PC-9 (cell line): Measurements from ENCODE around the gene PRDM16. TPM values are rescaled to one million over a fixed set of nuclear protein-coding genes. Genes with fewer than 3 reads are reported as not detected.

Source experiments
- BruUV-seq: library from RNA; stranded (reverse); fragments of 400-500 nt; replicated peaks from 2 replicates; lab custom pipeline; 2021; lab: Mats Ljungman, UMichigan
- CTCF ChIA-PET: fragments of 300-600 bp; sonication (Branson Sonifier 250); formaldehyde crosslinking; loops from one replicate; lab custom pipeline; 2022; ENCODE audit warnings: antibody characterized with exemption; lab: Charles Lee
- POLR2A ChIA-PET: fragments of 300-600 bp; sonication (Branson Sonifier 250); formaldehyde crosslinking; loops from one replicate; lab custom pipeline; 2022; ENCODE audit warnings: antibody characterized with exemption; ENCODE audit not compliant: unreplicated experiment; lab: Charles Lee
- DNase-seq, 2 experiments: peaks; one replicate each; pipeline versions ENCODE4 v3.0.0 to v3.0.0-alpha.2; 2015 to 2022; ENCODE audit warnings: mixed read lengths in 1 of 2
- H2AFZ ChIP-seq: fragments of 200-600 bp; sonication (generic); 2 replicates; pipeline ENCODE4 v1.8.1; 2017; ENCODE audit warnings: antibody characterized with exemption
- H3F3A ChIP-seq: fragments of 200-600 bp; sonication (generic); 2 replicates; pipeline ENCODE4 v1.8.1; 2017; ENCODE audit warnings: antibody characterized with exemption, mild to moderate bottlenecking, low read depth; ENCODE audit not compliant: insufficient read depth
- H3K27ac ChIP-seq: fragments of 200-600 bp; sonication (generic); 2 replicates; pipeline ENCODE4 v1.6.1; 2016; ENCODE audit warnings: mixed run types
- H3K27me3 ChIP-seq: fragments of 200-600 bp; sonication (generic); 2 replicates; pipeline ENCODE4 v1.6.1; 2016; ENCODE audit warnings: low read depth, mixed run types; ENCODE audit not compliant: insufficient read depth
- H3K36me3 ChIP-seq: fragments of 200-600 bp; sonication (generic); 2 replicates; pipeline ENCODE4 v1.6.1; 2016; ENCODE audit warnings: low read depth, mixed run types
- H3K4me1 ChIP-seq: fragments of 200-600 bp; sonication (generic); replicated peaks from 2 replicates; pipeline ENCODE4 v1.6.1; 2016; ENCODE audit warnings: mixed run types; ENCODE audit not compliant: insufficient read depth
- H3K4me2 ChIP-seq: fragments of 200-600 bp; sonication (generic); 2 replicates; pipeline ENCODE4 v1.6.1; 2017; ENCODE audit warnings: mixed run types
- H3K4me3 ChIP-seq: fragments of 200-600 bp; sonication (generic); 2 replicates; pipeline ENCODE4 v1.6.1; 2016; ENCODE audit warnings: mixed run types
- H3K79me2 ChIP-seq: fragments of 200-600 bp; sonication (generic); 2 replicates; pipeline ENCODE4 v1.6.1; 2017; ENCODE audit warnings: low read depth, mixed run types
- H3K9me2 ChIP-seq: fragments of 200-600 bp; sonication (generic); 2 replicates; pipeline ENCODE4 v1.8.1; 2017; ENCODE audit warnings: mild to moderate bottlenecking; ENCODE audit not compliant: insufficient read depth
- H3K9me3 ChIP-seq: fragments of 200-600 bp; sonication (generic); 2 replicates; pipeline ENCODE4 v1.8.1; 2016; ENCODE audit warnings: low read depth; ENCODE audit not compliant: insufficient read depth
- H4K20me1 ChIP-seq: fragments of 200-600 bp; sonication (generic); 2 replicates; pipeline ENCODE4 v1.8.1; 2017; ENCODE audit not compliant: insufficient read depth
- EZH2 ChIP-seq: fragments of 200-600 bp; sonication (generic); IDR thresholded peaks from 2 replicates; pipeline ENCODE4 v1.8.0; 2017; ENCODE audit warnings: antibody characterized with exemption, low read depth
- intact Hi-C: fragments of 100-400 bp; cut with micrococcal nuclease; formaldehyde crosslinking; loops from one replicate; pipeline ENCODE4 v1.10.0; 2022; ENCODE audit not compliant: unreplicated experiment
- total RNA-seq: library from RNA; stranded (reverse); gene quantifications from 2 replicates; pipeline ENCODE4 v1.2.3, GENCODE V29; 2021
- TF ChIP-seq, protein P1 (sequence below): fragments of 200-600 bp; sonication (generic); conservative IDR thresholded peaks from 2 replicates; pipeline ENCODE4 v1.6.1; 2017; ENCODE audit warnings: mixed run types, antibody characterized with exemption, mild to moderate bottlenecking, moderate library complexity

Gene PRDM16
- total RNA-seq, 1 experiment from 2014 or later = not detected

DNA sequence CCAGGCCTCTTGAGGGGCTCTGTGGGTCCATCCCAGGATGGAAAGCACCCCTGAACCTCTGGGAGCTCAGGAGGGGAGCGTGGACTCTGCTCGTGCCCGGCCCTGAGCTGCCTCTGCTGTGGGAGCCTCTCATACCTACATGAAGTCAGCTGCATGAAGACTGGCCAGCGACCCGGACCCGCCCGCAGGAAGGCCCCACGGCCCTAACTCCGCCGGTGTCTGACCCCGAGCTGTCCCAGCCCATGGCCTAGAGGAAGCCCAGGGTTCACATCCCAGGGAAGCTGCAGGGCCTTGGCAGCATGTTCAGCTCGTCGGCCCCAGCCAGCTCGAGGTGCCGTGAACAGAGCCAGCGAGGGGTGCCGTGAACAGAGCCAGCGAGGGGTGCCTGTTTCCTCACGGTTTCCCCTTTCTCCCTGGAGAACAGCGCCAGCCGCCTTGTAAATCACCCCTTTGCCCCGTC is 207.4 kb downstream of the PRDM16 start:
- no peak overlapping the region for H2AFZ ChIP-seq
- H3K27ac ChIP-seq = no peak overlapping the region
- peaks cover 97% of the 10 kb centered on the region for H3K27me3 ChIP-seq
- intact Hi-C loops = no loop called here
- no peak for TF ChIP-seq EZH2
- TF ChIP-seq, protein P1, sequence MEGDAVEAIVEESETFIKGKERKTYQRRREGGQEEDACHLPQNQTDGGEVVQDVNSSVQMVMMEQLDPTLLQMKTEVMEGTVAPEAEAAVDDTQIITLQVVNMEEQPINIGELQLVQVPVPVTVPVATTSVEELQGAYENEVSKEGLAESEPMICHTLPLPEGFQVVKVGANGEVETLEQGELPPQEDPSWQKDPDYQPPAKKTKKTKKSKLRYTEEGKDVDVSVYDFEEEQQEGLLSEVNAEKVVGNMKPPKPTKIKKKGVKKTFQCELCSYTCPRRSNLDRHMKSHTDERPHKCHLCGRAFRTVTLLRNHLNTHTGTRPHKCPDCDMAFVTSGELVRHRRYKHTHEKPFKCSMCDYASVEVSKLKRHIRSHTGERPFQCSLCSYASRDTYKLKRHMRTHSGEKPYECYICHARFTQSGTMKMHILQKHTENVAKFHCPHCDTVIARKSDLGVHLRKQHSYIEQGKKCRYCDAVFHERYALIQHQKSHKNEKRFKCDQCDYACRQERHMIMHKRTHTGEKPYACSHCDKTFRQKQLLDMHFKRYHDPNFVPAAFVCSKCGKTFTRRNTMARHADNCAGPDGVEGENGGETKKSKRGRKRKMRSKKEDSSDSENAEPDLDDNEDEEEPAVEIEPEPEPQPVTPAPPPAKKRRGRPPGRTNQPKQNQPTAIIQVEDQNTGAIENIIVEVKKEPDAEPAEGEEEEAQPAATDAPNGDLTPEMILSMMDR = no peak
- no TSS peak for BruUV-seq
- no peaks in the 10 kb centered on the region for H3K79me2 ChIP-seq
- H4K20me1 ChIP-seq = no peaks in the 10 kb centered on the region
- no peaks in the 10 kb centered on the region for H3K9me2 ChIP-seq
- no peaks in the 10 kb centered on the region for H3F3A ChIP-seq
- DNase-seq = no peak
- H3K9me3 ChIP-seq = no peaks in the 10 kb centered on the region
- H3K4me1 ChIP-seq = no peaks in the 10 kb centered on the region
- POLR2A ChIA-PET = no interaction called here
- H3K36me3 ChIP-seq = no peaks in the 10 kb centered on the region
- CTCF ChIA-PET = no interaction called here
- no peak overlapping the region for H3K4me2 ChIP-seq
- no peak overlapping the region for H3K4me3 ChIP-seq

DNA sequence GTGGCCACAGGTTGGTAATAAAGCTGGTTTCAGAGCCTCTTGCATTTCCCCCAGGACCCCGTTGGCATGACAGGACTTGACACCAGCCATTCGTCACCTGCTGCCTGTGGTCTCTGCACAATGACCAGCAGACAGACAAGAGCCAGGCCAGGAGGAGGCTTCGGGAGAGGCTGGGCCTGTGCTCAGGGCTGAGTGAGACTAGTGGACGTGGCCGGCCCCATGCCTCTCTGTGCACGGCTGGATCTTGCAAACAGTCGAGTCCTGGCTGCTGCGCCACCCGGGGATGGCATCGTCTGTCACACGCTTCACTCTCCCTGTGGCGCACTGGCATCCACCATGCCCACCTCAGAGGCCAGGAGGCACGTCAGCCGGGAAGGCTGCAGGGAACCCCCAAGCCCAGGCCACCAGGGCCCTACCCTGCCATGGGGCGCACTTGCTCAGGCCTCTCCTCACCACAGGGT is 208.0 kb downstream of the PRDM16 start:
- H3K9me3 ChIP-seq = no peaks in the 10 kb centered on the region
- no peaks in the 10 kb centered on the region for H4K20me1 ChIP-seq
- CTCF ChIA-PET = no interaction called here
- no peaks in the 10 kb centered on the region for H3K9me2 ChIP-seq
- H3K27me3 ChIP-seq = peaks cover 97% of the 10 kb centered on the region
- BruUV-seq = no TSS peak
- no peaks in the 10 kb centered on the region for H3K79me2 ChIP-seq
- POLR2A ChIA-PET = no interaction called here
- DNase-seq = no peak
- intact Hi-C loops = no loop called here
- no peaks in the 10 kb centered on the region for H3K36me3 ChIP-seq
- H3K27ac ChIP-seq = no peak overlapping the region
- no peak for TF ChIP-seq EZH2
- TF ChIP-seq, protein P1 = no peak
- H3K4me2 ChIP-seq = no peak overlapping the region
- H2AFZ ChIP-seq = no peak overlapping the region
- no peaks in the 10 kb centered on the region for H3K4me1 ChIP-seq
- H3K4me3 ChIP-seq = no peak overlapping the region
- no peaks in the 10 kb centered on the region for H3F3A ChIP-seq

DNA sequence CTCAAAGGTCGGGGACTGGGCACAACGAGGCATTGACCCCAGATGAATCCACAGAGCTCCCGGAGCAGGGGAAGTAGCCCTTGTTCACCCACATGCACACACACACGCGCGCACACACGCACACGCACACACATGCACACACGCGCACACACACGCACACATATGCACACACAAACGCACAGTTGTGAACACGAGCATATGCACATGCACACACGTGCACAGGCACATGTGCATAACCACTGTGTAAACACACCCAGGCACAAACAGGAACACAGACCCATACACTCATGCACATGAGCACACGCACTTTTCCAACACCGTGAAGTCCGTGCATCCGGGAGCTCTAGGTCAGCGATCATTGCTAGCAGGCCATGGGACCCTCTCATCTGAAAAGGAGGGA is 208.6 kb downstream of the PRDM16 start:
- H3F3A ChIP-seq = no peaks in the 10 kb centered on the region
- ChIA-PET CTCF (no interaction called here), POLR2A (no interaction called here)
- no peaks in the 10 kb centered on the region for H3K9me2 ChIP-seq
- intact Hi-C loops = no loop called here
- BruUV-seq = no TSS peak
- no peaks in the 10 kb centered on the region for H3K4me1 ChIP-seq
- no peaks in the 10 kb centered on the region for H3K36me3 ChIP-seq
- no peaks in the 10 kb centered on the region for H4K20me1 ChIP-seq
- H2AFZ ChIP-seq = no peak overlapping the region
- peaks cover 97% of the 10 kb centered on the region for H3K27me3 ChIP-seq
- no peak for TF ChIP-seq EZH2
- H3K4me3 ChIP-seq = no peak overlapping the region
- H3K27ac ChIP-seq = no peak overlapping the region
- no peaks in the 10 kb centered on the region for H3K9me3 ChIP-seq
- DNase-seq = no peak
- H3K4me2 ChIP-seq = no peak overlapping the region
- no peaks in the 10 kb centered on the region for H3K79me2 ChIP-seq
